Measurements from ENCODE around the gene TM4SF4.
"Not testable (repeated sequence)": the region's sequence is repeated elsewhere in the genome, so short reads cannot be mapped to it uniquely, and the experiment has no call there.

The TM4SF4 gene

GRCh38 chr3:149474250-149474817, at the start of gene TM4SF4:
Gene TM4SF4 (plus strand): TSS chr3:149474697. CDS start chr3:149474878, 181 bp downstream.
- no peak for DNase-seq

- DNase-seq = no peak
Observed at GRCh38 chr3:149424918-149425317, 49.6 kb upstream of the TM4SF4 start.

- no peak for DNase-seq
Observed at GRCh38 chr3:149426325-149426724, 48.2 kb upstream of the TM4SF4 start.

- peak; percentile 3 for DNase-seq
Observed at GRCh38 chr3:149428087-149428486, 46.4 kb upstream of the TM4SF4 start.

GRCh38 chr3:149430216-149430615, 44.3 kb upstream of the TM4SF4 start:
- peak; percentile 38 for DNase-seq

GRCh38 chr3:149432149-149432548, 42.3 kb upstream of the TM4SF4 start:
- no peak for DNase-seq

GRCh38 chr3:149435996-149436885, 38.3 kb upstream of the TM4SF4 start:
- DNase-seq = no peak

GRCh38 chr3:149437286-149437685, 37.2 kb upstream of the TM4SF4 start:
- no peak for DNase-seq

- no peak for DNase-seq
Observed at GRCh38 chr3:149437710-149438109, 36.8 kb upstream of the TM4SF4 start.

- peak; percentile 57 for DNase-seq
Observed at GRCh38 chr3:149438981-149439380, 35.5 kb upstream of the TM4SF4 start.

- no peak for DNase-seq
Observed at GRCh38 chr3:149441642-149442041, 32.9 kb upstream of the TM4SF4 start.

GRCh38 chr3:149442043-149442442, 32.5 kb upstream of the TM4SF4 start:
- peak; percentile 52 for DNase-seq

- DNase-seq = peak; percentile 54
Observed at GRCh38 chr3:149442851-149443544, 31.5 kb upstream of the TM4SF4 start.

- peak; percentile 33 for DNase-seq
Observed at GRCh38 chr3:149443545-149443912, 31.0 kb upstream of the TM4SF4 start.

- not testable (repeated sequence) for DNase-seq
Observed at GRCh38 chr3:149444867-149445266, 29.6 kb upstream of the TM4SF4 start.

- no peak for DNase-seq
Observed at GRCh38 chr3:149448331-149448831, 26.1 kb upstream of the TM4SF4 start.

GRCh38 chr3:149449182-149449581, 25.3 kb upstream of the TM4SF4 start:
- DNase-seq = no peak

- DNase-seq = no peak
Observed at GRCh38 chr3:149449799-149450198, 24.7 kb upstream of the TM4SF4 start.

- DNase-seq = no peak
Observed at GRCh38 chr3:149450281-149450680, 24.2 kb upstream of the TM4SF4 start.

GRCh38 chr3:149452036-149452435, 22.5 kb upstream of the TM4SF4 start:
- no peak for DNase-seq

GRCh38 chr3:149453140-149453805, 21.2 kb upstream of the TM4SF4 start:
- DNase-seq = no peak

GRCh38 chr3:149454746-149455145, 19.8 kb upstream of the TM4SF4 start:
- DNase-seq = no peak

- no peak for DNase-seq
Observed at GRCh38 chr3:149455366-149455765, 19.1 kb upstream of the TM4SF4 start.

Data from NCI-H69 (cell line).